Activated naive CD4-positive, alpha-beta T cell treated with anti-CD3 and anti-CD28 coated beads, Interleukin-2, amount 10 ng/mL, durations not matched to agents 7 days and 5 days (primary cell): Measurements from ENCODE around the gene BOC.

Experiments used
- CTCF ChIA-PET: fragments of 350-600 bp; sonication (Branson Sonifier 250); formaldehyde crosslinking; loops from one replicate; lab custom pipeline; 2021; ENCODE audit warnings: antibody characterized with exemption; lab: Charles Lee
- DNase-seq: peaks from one replicate; pipeline ENCODE4 v3.0.0-alpha.2; 2020
- H3K27ac Mint-ChIP-seq: one replicate; pipeline ENCODE4 v1.8.0; 2021; ENCODE audit warnings: mild to moderate bottlenecking, moderate library complexity, mixed read lengths
- H3K27me3 Mint-ChIP-seq: one replicate; pipeline ENCODE4 v1.8.0; 2021; ENCODE audit warnings: mild to moderate bottlenecking, mixed read lengths
- H3K36me3 Mint-ChIP-seq: one replicate; pipeline ENCODE4 v1.8.0; 2021; ENCODE audit warnings: mixed read lengths
- H3K4me1 Mint-ChIP-seq: one replicate; pipeline ENCODE4 v1.8.0; 2021; ENCODE audit warnings: mixed read lengths
- H3K4me3 Mint-ChIP-seq: one replicate; pipeline ENCODE4 v1.8.0; 2021; ENCODE audit warnings: mild to moderate bottlenecking, moderate library complexity, mixed read lengths
- H3K9me3 Mint-ChIP-seq: one replicate; pipeline ENCODE4 v1.8.0; 2021; ENCODE audit warnings: mixed read lengths

BOC gene

DNA sequence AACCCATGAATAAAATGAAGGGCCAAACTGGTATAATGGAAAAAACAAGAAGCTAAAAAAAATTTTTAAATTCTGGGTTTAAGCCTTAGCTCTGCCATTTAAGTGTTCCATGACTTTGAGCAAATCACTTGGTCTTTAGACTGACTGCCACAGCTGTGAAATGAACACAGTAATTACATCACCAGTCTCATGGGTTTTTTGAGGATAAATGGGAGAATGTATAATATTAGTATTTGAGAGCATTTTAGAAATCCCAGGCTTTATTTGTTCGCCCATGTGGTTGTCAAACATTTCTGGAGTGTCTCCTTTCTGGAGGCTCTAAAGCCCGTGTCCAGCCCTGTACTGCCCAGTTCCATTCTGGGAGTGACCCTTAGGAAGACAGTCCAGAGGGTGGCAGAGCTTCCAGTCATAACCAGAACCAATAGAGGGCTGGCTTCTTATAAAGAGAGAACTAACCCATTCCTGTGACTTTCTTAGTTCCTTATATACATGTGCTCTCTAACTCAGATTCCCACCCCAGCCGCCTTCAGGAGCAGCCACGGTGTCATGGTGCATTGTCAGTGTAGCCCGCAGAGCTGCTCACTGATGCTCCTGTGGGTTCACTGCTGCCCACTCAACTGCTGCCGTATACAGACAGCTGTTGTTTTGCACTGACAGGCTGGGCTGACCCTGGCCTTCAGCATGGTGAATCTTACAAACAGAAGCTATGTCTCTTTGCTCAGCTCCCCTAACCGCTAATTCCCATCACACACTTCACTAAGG is 44.7 kb downstream of the BOC start:
- no peaks in the 10 kb centered on the region for H3K36me3 Mint-ChIP-seq
- H3K4me1 Mint-ChIP-seq: no peaks in the 10 kb centered on the region
- CTCF ChIA-PET: no interaction called here
- no peak overlapping the region for H3K4me3 Mint-ChIP-seq
- no peak for DNase-seq
- no peak overlapping the region for H3K27ac Mint-ChIP-seq
- H3K9me3 Mint-ChIP-seq: no peaks in the 10 kb centered on the region
- peaks cover 8% of the 10 kb centered on the region for H3K27me3 Mint-ChIP-seq

DNA sequence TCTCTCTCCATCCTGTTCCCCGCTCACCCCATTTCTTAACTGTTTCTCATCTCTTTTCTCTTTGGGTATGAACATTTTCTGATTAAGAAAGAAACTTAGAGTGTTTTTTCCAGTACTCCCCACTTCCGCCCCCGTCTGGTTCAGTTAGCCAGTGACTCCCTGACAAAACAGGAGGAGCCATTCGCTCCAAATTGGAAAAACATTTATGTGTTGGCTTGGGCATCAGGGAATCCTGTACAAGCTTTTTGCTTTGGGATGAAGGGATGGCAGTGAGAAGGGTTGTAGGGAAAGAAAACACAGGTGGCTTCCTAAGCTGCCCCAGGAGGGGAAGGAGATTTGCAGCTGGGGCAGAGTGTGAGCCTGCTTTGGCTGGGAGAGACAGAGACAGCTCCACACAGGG is 47.0 kb downstream of the BOC start:
- H3K36me3 Mint-ChIP-seq: no peaks in the 10 kb centered on the region
- no peak for DNase-seq
- CTCF ChIA-PET: no interaction called here
- H3K9me3 Mint-ChIP-seq: no peaks in the 10 kb centered on the region
- H3K4me1 Mint-ChIP-seq: no peaks in the 10 kb centered on the region
- H3K27ac Mint-ChIP-seq: no peak overlapping the region
- peaks cover 27% of the 10 kb centered on the region for H3K27me3 Mint-ChIP-seq
- no peak overlapping the region for H3K4me3 Mint-ChIP-seq

DNA sequence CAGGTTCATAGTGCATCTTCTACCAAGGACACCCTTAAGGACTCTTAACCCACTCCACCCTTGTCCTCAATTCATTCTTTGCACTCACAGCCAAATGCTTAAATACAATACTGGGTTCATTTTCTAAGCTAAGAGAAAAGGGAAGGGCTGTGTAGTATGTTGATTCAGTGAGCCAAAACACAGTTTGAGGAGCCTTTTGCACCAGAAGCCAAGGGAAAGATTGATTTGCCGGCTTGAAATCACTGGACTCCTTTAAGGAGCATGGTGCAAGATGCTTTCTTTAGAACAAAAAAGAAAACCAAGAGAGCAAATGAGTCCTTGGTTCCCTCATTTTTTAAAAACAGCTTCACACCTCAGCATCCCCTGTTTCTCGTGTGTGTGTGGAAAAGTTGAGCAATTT is 47.8 kb downstream of the BOC start:
- no peaks in the 10 kb centered on the region for H3K4me1 Mint-ChIP-seq
- peaks cover 33% of the 10 kb centered on the region for H3K27me3 Mint-ChIP-seq
- CTCF ChIA-PET: no interaction called here
- H3K36me3 Mint-ChIP-seq: no peaks in the 10 kb centered on the region
- H3K27ac Mint-ChIP-seq: no peak overlapping the region
- DNase-seq: no peak
- no peak overlapping the region for H3K4me3 Mint-ChIP-seq
- H3K9me3 Mint-ChIP-seq: no peaks in the 10 kb centered on the region

DNA sequence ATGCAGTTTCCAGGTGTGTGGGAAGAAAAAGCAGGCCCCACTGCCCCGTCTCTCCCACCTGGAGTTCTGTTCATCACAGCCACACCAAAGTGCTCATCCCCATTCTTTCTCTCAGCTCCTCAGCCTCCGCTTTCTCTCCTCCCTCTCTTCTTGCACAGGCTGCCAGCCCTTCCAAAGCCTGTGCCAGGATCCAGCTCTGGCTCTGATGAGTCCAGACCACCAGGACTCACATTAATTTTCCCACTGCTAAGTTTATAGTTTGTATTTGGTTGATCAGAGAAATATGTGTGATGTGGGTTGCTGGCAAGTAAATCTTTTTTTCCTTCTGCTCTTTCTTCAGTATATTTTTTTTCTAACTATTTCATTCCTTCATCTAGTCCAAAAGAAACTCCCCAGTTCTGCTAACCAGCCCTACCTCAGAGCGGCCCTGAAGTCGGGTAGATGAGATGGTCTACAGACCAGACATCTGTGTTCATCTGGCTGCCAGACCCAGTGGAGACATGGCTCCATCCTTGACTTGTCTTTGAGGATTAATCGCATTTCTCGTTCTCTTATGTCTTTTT is 49.8 kb downstream of the BOC start:
- Mint-ChIP-seq H3K9me3 (no peaks in the 10 kb centered on the region), H3K27me3 (peaks cover 44% of the 10 kb centered on the region), H3K27ac (no peak overlapping the region), H3K4me1 (no peaks in the 10 kb centered on the region), H3K36me3 (no peaks in the 10 kb centered on the region), H3K4me3 (no peak overlapping the region)
- DNase-seq: no peak
- CTCF ChIA-PET: interaction anchor here (1.0 kb wide), 1 partner anchor 12 kb away, joined by 3 read pairs; no protein-coding TSS in a partner anchor

DNA sequence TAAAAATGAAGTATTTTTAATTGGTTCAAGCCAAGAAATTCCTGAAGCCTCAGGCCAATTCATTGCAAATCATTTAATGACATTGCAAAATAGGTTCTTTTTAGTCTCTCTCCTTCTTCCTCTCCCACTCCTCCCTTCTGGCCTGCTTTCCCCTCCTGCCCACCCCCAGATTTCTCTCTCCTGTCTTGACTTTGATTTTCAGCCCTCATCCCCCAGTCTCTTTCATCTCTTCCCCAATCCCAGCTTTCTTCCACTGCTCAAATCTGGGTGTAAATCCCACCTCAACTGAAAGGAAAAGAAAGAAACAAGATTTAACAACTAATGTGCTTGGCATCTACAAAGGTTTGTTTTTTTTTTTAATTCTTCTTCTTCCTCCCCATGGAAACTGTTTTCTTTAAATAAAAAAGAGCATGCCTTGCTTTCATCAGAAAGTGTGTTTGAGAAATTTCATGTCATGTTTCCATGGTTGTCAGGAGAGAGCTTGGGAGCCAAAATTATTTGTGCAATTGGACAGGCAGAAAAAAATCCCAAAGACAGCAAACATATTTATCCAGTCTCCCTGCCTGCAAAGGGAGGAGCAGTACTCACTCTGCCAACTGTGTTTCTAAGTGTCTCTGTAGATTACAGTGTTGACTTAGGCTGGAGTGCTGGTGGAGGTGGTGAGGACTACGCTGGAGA is 50.4 kb downstream of the BOC start:
- no peak overlapping the region for H3K27ac Mint-ChIP-seq
- no peaks in the 10 kb centered on the region for H3K4me1 Mint-ChIP-seq
- no peaks in the 10 kb centered on the region for H3K36me3 Mint-ChIP-seq
- H3K4me3 Mint-ChIP-seq: no peak overlapping the region
- DNase-seq: no peak
- H3K9me3 Mint-ChIP-seq: no peaks in the 10 kb centered on the region
- H3K27me3 Mint-ChIP-seq: peaks cover 44% of the 10 kb centered on the region
- CTCF ChIA-PET: interaction anchor here (1.0 kb wide), 1 partner anchor 13 kb away, joined by 3 read pairs; no protein-coding TSS in a partner anchor

DNA sequence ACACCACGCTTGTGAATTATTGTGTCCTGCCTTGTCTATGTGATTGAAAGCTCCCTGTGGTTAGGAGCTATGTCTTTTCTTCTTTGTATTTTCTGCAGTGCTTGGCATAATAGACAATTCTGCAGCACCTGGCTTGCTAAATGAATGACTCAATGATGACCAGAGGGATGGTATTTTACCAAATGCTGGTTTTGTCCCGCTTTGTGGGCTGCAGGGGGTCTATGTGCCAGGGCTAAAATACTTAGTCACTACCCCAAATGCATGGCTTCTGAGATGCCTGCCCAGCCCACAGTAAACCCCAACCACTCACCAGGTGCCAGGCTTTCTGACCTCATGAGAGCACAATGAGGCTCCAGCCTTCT is 50.9 kb downstream of the BOC start:
- CTCF ChIA-PET: interaction anchor here (1.0 kb wide), 1 partner anchor 13 kb away, joined by 3 read pairs; no protein-coding TSS in a partner anchor
- no peak overlapping the region for H3K27ac Mint-ChIP-seq
- no peaks in the 10 kb centered on the region for H3K36me3 Mint-ChIP-seq
- H3K4me3 Mint-ChIP-seq: no peak overlapping the region
- no peak for DNase-seq
- no peaks in the 10 kb centered on the region for H3K4me1 Mint-ChIP-seq
- H3K9me3 Mint-ChIP-seq: no peaks in the 10 kb centered on the region
- H3K27me3 Mint-ChIP-seq: peaks cover 44% of the 10 kb centered on the region

DNA sequence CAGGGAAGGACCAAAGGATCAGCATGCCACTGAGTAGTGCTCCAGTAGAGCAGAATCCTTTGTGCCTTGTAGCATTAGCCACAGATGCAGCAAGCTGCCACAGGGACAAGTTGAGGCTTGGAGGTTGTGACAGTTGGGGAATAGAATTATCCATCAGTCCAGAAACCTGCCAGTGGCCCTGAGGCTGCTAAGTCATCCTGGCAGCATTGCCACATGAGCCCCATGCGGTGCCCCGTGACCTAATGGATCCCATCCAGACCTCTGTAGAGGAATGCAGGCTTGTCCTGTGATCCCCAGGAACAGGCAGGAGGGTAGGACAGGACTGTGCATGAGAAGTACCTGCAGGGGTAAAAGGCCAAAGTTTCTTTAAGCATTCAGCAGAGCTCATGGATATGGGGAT is 51.7 kb downstream of the BOC start:
- Mint-ChIP-seq H3K36me3 (no peaks in the 10 kb centered on the region), H3K9me3 (no peaks in the 10 kb centered on the region), H3K27me3 (peaks cover 48% of the 10 kb centered on the region), H3K4me3 (no peak overlapping the region), H3K27ac (no peak overlapping the region), H3K4me1 (no peaks in the 10 kb centered on the region)
- CTCF ChIA-PET: no interaction called here
- DNase-seq: no peak

- Mint-ChIP-seq H3K27ac (no peak overlapping the region), H3K9me3 (no peaks in the 10 kb centered on the region), H3K4me1 (no peaks in the 10 kb centered on the region), H3K4me3 (no peak overlapping the region), H3K27me3 (peaks cover 50% of the 10 kb centered on the region), H3K36me3 (no peaks in the 10 kb centered on the region)
- CTCF ChIA-PET: no interaction called here
- DNase-seq: no peak
These were observed 52.4 kb downstream of the BOC start for GRCh38 chr3:113263778-113264177.

DNA sequence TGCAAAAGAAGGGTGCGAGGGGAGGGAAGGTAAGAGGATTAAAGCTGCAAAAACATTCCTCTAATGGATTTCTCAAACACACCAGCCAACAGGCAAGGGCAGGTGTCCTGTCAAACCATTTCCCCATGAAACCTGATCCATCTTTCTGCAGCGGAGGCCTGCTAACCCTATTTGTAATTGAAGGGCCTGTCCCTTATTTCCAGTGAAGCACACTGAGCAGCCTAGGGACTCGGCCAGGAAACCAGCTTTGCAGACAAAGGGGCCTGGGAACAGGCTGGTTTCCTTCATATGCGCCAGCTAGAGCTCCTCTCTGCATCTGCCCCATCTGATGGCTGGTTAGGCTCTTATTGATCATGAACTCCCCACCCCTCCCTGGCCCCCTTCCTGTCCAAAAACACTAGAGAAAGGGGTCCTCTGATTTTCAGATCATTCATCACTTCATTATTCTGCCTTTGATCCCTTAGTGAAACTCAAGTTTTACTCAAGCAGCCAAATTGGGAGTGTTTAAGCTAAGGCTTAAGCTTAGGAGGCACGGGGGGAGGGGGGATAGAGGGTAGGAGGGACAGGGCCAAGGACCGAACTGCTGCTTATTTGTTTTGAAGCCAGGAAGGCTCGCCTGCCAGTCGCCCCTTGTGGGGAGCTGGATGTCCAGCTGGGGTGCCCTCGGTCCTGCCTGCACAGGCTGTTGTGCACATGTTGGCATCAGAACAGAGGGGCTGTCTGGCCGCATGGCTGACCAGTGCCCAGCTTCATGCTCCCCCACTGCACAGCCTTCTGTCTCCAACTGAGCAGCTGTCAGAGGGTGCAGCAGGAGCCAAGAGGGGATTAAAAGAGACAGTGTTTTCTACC is 53.1 kb downstream of the BOC start:
- no peak overlapping the region for H3K27ac Mint-ChIP-seq
- H3K36me3 Mint-ChIP-seq: no peaks in the 10 kb centered on the region
- H3K4me3 Mint-ChIP-seq: no peak overlapping the region
- peaks cover 50% of the 10 kb centered on the region for H3K27me3 Mint-ChIP-seq
- H3K9me3 Mint-ChIP-seq: no peaks in the 10 kb centered on the region
- no peak for DNase-seq
- H3K4me1 Mint-ChIP-seq: no peaks in the 10 kb centered on the region
- CTCF ChIA-PET: interaction anchor here (0.9 kb wide), 1 partner anchor 10 kb away, joined by 3 read pairs; no protein-coding TSS in a partner anchor

GRCh38 chr3:113265231-113265630 is 53.9 kb downstream of the BOC start:
- Mint-ChIP-seq H3K4me1 (no peaks in the 10 kb centered on the region), H3K27ac (no peak overlapping the region), H3K36me3 (no peaks in the 10 kb centered on the region), H3K9me3 (no peaks in the 10 kb centered on the region), H3K27me3 (peaks cover 50% of the 10 kb centered on the region), H3K4me3 (no peak overlapping the region)
- CTCF ChIA-PET: interaction anchor here (0.9 kb wide), 1 partner anchor 9 kb away, joined by 3 read pairs; no protein-coding TSS in a partner anchor
- no peak for DNase-seq

- H3K36me3 Mint-ChIP-seq: no peaks in the 10 kb centered on the region
- H3K4me3 Mint-ChIP-seq: no peak overlapping the region
- CTCF ChIA-PET: no interaction called here
- no peak for DNase-seq
- peaks cover 39% of the 10 kb centered on the region for H3K27me3 Mint-ChIP-seq
- no peaks in the 10 kb centered on the region for H3K4me1 Mint-ChIP-seq
- no peak overlapping the region for H3K27ac Mint-ChIP-seq
- no peaks in the 10 kb centered on the region for H3K9me3 Mint-ChIP-seq
These were observed 55.4 kb downstream of the BOC start for GRCh38 chr3:113266738-113267137.

DNA sequence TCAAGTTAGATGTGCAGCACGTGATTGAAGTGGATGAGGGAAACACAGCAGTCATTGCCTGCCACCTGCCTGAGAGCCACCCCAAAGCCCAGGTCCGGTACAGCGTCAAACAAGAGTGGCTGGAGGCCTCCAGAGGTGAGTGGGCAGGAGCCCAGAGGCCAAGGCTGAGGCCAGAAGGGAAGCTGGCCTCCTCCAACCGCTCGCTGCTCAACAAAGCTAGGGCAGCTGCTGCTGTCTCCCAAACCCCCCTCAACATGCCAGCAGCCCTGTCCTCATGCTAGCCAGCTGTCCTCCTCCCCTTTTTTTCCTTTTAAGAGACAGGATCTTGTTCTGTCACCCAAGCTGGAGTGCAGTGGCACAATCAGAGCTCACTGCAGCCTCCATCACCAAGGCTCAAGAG is 57.0 kb downstream of the BOC start:
- no peak overlapping the region for H3K4me3 Mint-ChIP-seq
- H3K4me1 Mint-ChIP-seq: no peaks in the 10 kb centered on the region
- no peaks in the 10 kb centered on the region for H3K9me3 Mint-ChIP-seq
- H3K27me3 Mint-ChIP-seq: peaks cover 26% of the 10 kb centered on the region
- H3K36me3 Mint-ChIP-seq: no peaks in the 10 kb centered on the region
- no peak overlapping the region for H3K27ac Mint-ChIP-seq
- DNase-seq: no peak
- CTCF ChIA-PET: no interaction called here

GRCh38 chr3:113268942-113269341 is 57.6 kb downstream of the BOC start:
- H3K9me3 Mint-ChIP-seq: no peaks in the 10 kb centered on the region
- CTCF ChIA-PET: no interaction called here
- peaks cover 23% of the 10 kb centered on the region for H3K27me3 Mint-ChIP-seq
- DNase-seq: no peak
- no peak overlapping the region for H3K27ac Mint-ChIP-seq
- no peaks in the 10 kb centered on the region for H3K4me1 Mint-ChIP-seq
- no peaks in the 10 kb centered on the region for H3K36me3 Mint-ChIP-seq
- no peak overlapping the region for H3K4me3 Mint-ChIP-seq

GRCh38 chr3:113269661-113270060 is 58.3 kb downstream of the BOC start:
- no peak overlapping the region for H3K4me3 Mint-ChIP-seq
- H3K9me3 Mint-ChIP-seq: no peaks in the 10 kb centered on the region
- CTCF ChIA-PET: no interaction called here
- no peaks in the 10 kb centered on the region for H3K4me1 Mint-ChIP-seq
- peaks cover 21% of the 10 kb centered on the region for H3K27me3 Mint-ChIP-seq
- no peak for DNase-seq
- H3K36me3 Mint-ChIP-seq: no peaks in the 10 kb centered on the region
- H3K27ac Mint-ChIP-seq: no peak overlapping the region
